Endothelial cell of umbilical vein (primary cell): ENCODE data around the gene PDE1C. TPM values are rescaled to one million over a fixed set of nuclear protein-coding genes. Genes with fewer than 3 reads are reported as not detected.

Experiments used
- BruUV-seq: library from RNA; stranded (reverse); fragments of 400-500 nt; replicated peaks from 2 replicates; lab custom pipeline; 2021; lab: Mats Ljungman, UMichigan
- CTCF ChIA-PET: fragments of 300-600, 350-600 bp; sonication (Branson Sonifier 250); formaldehyde crosslinking; loops from one replicate; lab custom pipeline; 2021; ENCODE audit warnings: antibody characterized with exemption, inconsistent platforms; lab: Charles Lee
- POLR2A ChIA-PET: fragments of 300-600, 350-600 bp; sonication (Branson Sonifier 250); formaldehyde crosslinking; loops from one replicate; lab custom pipeline; 2021; ENCODE audit warnings: antibody characterized with exemption, inconsistent platforms; lab: Charles Lee
- DNase-seq: peaks from one replicate; pipeline ENCODE4 v3.0.0-alpha.2; 2011; ENCODE audit warnings: low read depth, low spot score
- FAIRE-seq: peaks from 2 replicates; lab custom pipeline; 2011; peaks lifted over from hg19 to GRCh38; lab: Jason Lieb, UNC
- H2AFZ ChIP-seq: 2 replicates; pipeline ENCODE4 v1.6.0; 2012; ENCODE audit warnings: low read depth, low read length, control low read depth, inconsistent platforms
- H3K27ac ChIP-seq: 2 replicates; pipeline ENCODE4 v1.5.1; 2011; ENCODE audit warnings: low read depth, mild to moderate bottlenecking, control low read depth, low read length, moderate library complexity; ENCODE audit not compliant: insufficient read depth
- H3K27me3 ChIP-seq, 2 experiments: 2 replicates each; pipeline versions ENCODE4 v1.6.0 to v1.6.1; 2011; ENCODE audit warnings: low read length in 2 of 2, mixed read lengths in 1 of 2; ENCODE audit not compliant: control insufficient read depth in 2 of 2, insufficient read depth in 2 of 2
- H3K36me3 ChIP-seq, 2 experiments: 2 replicates in 1 of 2; 3 replicates in 1 of 2; pipeline ENCODE4 v1.5.1; 2011; ENCODE audit warnings: low read length in 2 of 2, mild to moderate bottlenecking in 1 of 2, moderate library complexity in 1 of 2; ENCODE audit not compliant: control insufficient read depth in 2 of 2, insufficient read depth in 2 of 2; ENCODE audit errors: extremely low read depth in 1 of 2
- H3K4me1 ChIP-seq: 3 replicates; pipeline ENCODE4 v1.5.1; 2011; ENCODE audit warnings: mild to moderate bottlenecking, low read length; ENCODE audit not compliant: control insufficient read depth, insufficient read depth; ENCODE audit errors: extremely low read depth
- H3K4me2 ChIP-seq: 2 replicates; pipeline ENCODE4 v1.6.1; 2011; ENCODE audit warnings: low read length, control low read depth, mixed read lengths; ENCODE audit not compliant: insufficient read depth
- H3K4me3 ChIP-seq, 3 experiments: fragments of 200-600 bp in 1 of 3; sonication (generic), shearing (Covaris generic) in 1 of 3; replicated peaks in 1 of 3; 2 replicates each; pipeline ENCODE4 v1.5.1; 2011 to 2016; ENCODE audit warnings: control low read depth in 3 of 3, low read length in 3 of 3, mild to moderate bottlenecking in 2 of 3, inconsistent platforms in 1 of 3, low read depth in 1 of 3, moderate library complexity in 1 of 3; ENCODE audit not compliant: insufficient read depth in 1 of 3
- H3K79me2 ChIP-seq: 2 replicates; pipeline ENCODE4 v1.6.0; 2012; ENCODE audit warnings: low read length, inconsistent platforms; ENCODE audit not compliant: control insufficient read depth, insufficient read depth
- H3K9ac ChIP-seq: replicated peaks from 2 replicates; pipeline ENCODE3; 2011; ENCODE audit warnings: low read length, control low read depth; ENCODE audit not compliant: insufficient read depth; ENCODE audit errors: extremely low read depth
- H3K9me1 ChIP-seq: replicated peaks from 3 replicates; pipeline ENCODE4 v1.6.0; 2011; ENCODE audit warnings: mild to moderate bottlenecking, low read length; ENCODE audit not compliant: control insufficient read depth, insufficient read depth; ENCODE audit errors: extremely low read depth
- H3K9me3 ChIP-seq: replicated peaks from 2 replicates; pipeline ENCODE4 v1.5.1; 2012; ENCODE audit warnings: low read length, inconsistent platforms; ENCODE audit not compliant: control insufficient read depth, insufficient read depth
- H4K20me1 ChIP-seq: replicated peaks from 2 replicates; pipeline ENCODE3; 2011; ENCODE audit warnings: mild to moderate bottlenecking, low read length; ENCODE audit not compliant: control insufficient read depth, insufficient read depth; ENCODE audit errors: extremely low read depth
- CTCF ChIP-seq, 2 donors: IDR thresholded peaks; 1 replicate in 1 of 2; 2 replicates in 1 of 2; pipeline ENCODE4 v1.5.1; 2011; ENCODE audit warnings: low read length in 2 of 2, mild to moderate bottlenecking in 2 of 2, moderate library complexity in 2 of 2, control low read depth in 1 of 2, inconsistent platforms in 1 of 2, low read depth in 1 of 2; ENCODE audit not compliant: insufficient read depth in 1 of 2; ENCODE audit errors: extremely low read depth in 1 of 2
- EZH2 ChIP-seq: IDR thresholded peaks from 2 replicates; pipeline ENCODE4 v1.6.1; 2012; ENCODE audit warnings: borderline replicate concordance, low read depth, mild to moderate bottlenecking, moderate library complexity, low read length, inconsistent platforms; ENCODE audit not compliant: severe bottlenecking
- FOS ChIP-seq: IDR thresholded peaks from 2 replicates; pipeline ENCODE4 v1.6.1; 2011; ENCODE audit warnings: mild to moderate bottlenecking, low read length, moderate library complexity, borderline replicate concordance; ENCODE audit not compliant: insufficient read depth
- GATA2 ChIP-seq: IDR thresholded peaks from 2 replicates; pipeline ENCODE4 v1.7.0; 2011; ENCODE audit warnings: low read depth, mild to moderate bottlenecking, moderate library complexity, mixed read lengths, low read length; ENCODE audit not compliant: insufficient read length, insufficient read depth
- JUN ChIP-seq: IDR thresholded peaks from 2 replicates; pipeline ENCODE4 v1.6.1; 2011; ENCODE audit warnings: borderline replicate concordance, low read depth; ENCODE audit not compliant: insufficient read length, insufficient read depth
- MAX ChIP-seq: IDR thresholded peaks from 2 replicates; pipeline ENCODE4 v1.6.1; 2011; ENCODE audit not compliant: insufficient read depth, insufficient read length
- MYC ChIP-seq: IDR thresholded peaks from one replicate; pipeline ENCODE4 v1.6.1; 2011; ENCODE audit warnings: mild to moderate bottlenecking, low read depth, low read length
- POLR2A ChIP-seq: IDR thresholded peaks from 2 replicates; pipeline ENCODE4 v1.6.1; 2012; ENCODE audit warnings: low read depth, mild to moderate bottlenecking, control low read depth, low read length
- POLR2AphosphoS5 ChIP-seq: IDR thresholded peaks from 2 replicates; pipeline ENCODE4 v1.6.1; 2012; ENCODE audit warnings: low read depth, mild to moderate bottlenecking, control low read depth, low read length, moderate library complexity; ENCODE audit not compliant: insufficient read depth
- dilution Hi-C: fragments of 300-500 bp; cut with MboI; formaldehyde crosslinking; loops from one replicate; pipeline ENCODE4 v1.15.0; 2019; ENCODE audit warnings: low sequenced_read_pairs; ENCODE audit not compliant: extremely low pct_ligation_motif_present
- intact Hi-C: fragments of 100-400 bp; cut with micrococcal nuclease; formaldehyde crosslinking; loops from one replicate; pipeline ENCODE4 v1.10.0; 2022
- polyA plus RNA-seq, 4 experiments: library from polyadenylated mRNA; depleted of rRNA in 3 of 4; stranded (reverse) in 3 of 4; unstranded in 1 of 4; fragments of >200 nt; gene quantifications; 2 replicates each; pipeline versions ENCODE4 v1.2.1 to v1.2.3, GENCODE V29; 2011 to 2012; ENCODE audit warnings: missing spikeins in 1 of 4
- total RNA-seq: library from RNA; stranded (reverse); gene quantifications from 2 replicates; pipeline ENCODE4 v1.2.3, GENCODE V29; 2021

PDE1C gene
- total and polyA plus RNA-seq, 2 donors (not counting 3 experiments of a cell fraction or from before 2014, with no cell fraction given) = 0.90 to 3.1 TPM

- Histone ChIP-seq H3K27ac (no peak overlapping the region), H3K9me1 (no peaks in the 10 kb centered on the region), H3K4me2 (no peak overlapping the region), H3K27me3 (no peaks in the 10 kb centered on the region), H3K4me1 (no peaks in the 10 kb centered on the region), H3K9me3 (no peaks in the 10 kb centered on the region), H3K4me3 (no peak overlapping the region), H2AFZ (no peak overlapping the region), H3K9ac (no peak overlapping the region), H3K36me3 (no peaks in the 10 kb centered on the region), H4K20me1 (no peaks in the 10 kb centered on the region), H3K79me2 (no peaks in the 10 kb centered on the region)
- FAIRE-seq = no peak
- ChIA-PET POLR2A (no interaction called here), CTCF (no interaction called here)
- no TSS peak for BruUV-seq
- TF ChIP-seq FOS (no peak), JUN (no peak), EZH2 (no peak), GATA2 (no peak), POLR2AphosphoS5 (no peak), MAX (no peak), POLR2A (no peak), CTCF (IDR thresholded peaks at IDR 0.05; ENCODE audit: extremely low read depth in 1 of 2, insufficient read depth in 1 of 2, low read depth in 1 of 2, low read length in 2 of 2) (no peak), MYC (no peak)
- DNase-seq = no peak
- dilution Hi-C loops = no loop called here
- intact Hi-C loops = no loop called here
These were observed 46.8 kb downstream of the PDE1C start for GRCh38 chr7:32023376-32023775.
